ENCODE data around the gene EPHA4.

DNA sequence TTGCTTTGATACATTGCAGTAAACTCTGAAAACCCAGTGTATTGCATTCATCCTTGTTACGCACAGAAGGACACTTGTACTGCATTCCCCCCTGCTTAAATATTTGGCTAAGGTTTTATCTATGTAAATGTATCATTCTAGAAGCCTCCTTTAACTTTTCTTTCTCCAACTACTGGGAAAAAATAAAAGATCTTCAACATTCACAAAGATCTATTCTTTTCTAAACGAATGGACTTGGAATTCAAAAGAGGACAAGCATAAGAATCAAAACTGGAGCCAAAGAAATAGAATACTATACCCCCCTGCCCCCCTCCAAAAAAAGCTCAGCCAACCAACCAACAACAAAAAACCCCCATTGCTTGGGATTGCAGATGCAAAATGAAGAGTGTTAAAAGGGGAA lies 136.9 kb downstream of the EPHA4 start:
- TF ChIP-seq, protein P1, sequence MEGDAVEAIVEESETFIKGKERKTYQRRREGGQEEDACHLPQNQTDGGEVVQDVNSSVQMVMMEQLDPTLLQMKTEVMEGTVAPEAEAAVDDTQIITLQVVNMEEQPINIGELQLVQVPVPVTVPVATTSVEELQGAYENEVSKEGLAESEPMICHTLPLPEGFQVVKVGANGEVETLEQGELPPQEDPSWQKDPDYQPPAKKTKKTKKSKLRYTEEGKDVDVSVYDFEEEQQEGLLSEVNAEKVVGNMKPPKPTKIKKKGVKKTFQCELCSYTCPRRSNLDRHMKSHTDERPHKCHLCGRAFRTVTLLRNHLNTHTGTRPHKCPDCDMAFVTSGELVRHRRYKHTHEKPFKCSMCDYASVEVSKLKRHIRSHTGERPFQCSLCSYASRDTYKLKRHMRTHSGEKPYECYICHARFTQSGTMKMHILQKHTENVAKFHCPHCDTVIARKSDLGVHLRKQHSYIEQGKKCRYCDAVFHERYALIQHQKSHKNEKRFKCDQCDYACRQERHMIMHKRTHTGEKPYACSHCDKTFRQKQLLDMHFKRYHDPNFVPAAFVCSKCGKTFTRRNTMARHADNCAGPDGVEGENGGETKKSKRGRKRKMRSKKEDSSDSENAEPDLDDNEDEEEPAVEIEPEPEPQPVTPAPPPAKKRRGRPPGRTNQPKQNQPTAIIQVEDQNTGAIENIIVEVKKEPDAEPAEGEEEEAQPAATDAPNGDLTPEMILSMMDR (conservative IDR thresholded peaks at IDR 0.05; ENCODE audit: low read depth, low read length): no peak
- TF ChIP-seq EZH2 (IDR thresholded peaks at IDR 0.05; ENCODE audit: low read length, unreplicated experiment): no peak
- TF ChIP-seq EZH2phosphoT487 (IDR thresholded peaks at IDR 0.05; ENCODE audit: borderline replicate concordance, low read length): no peak
